GM21515 (cell line): ENCODE results near the gene IGHMBP2.

Source experiments
- ATAC-seq: cut with Tn5 transposase; IDR thresholded peaks from one replicate; pipeline ENCODE4 v1.9.1; 2021; ENCODE audit not compliant: unreplicated experiment

IGHMBP2 gene

GRCh38 chr11:68978626-68978930, 74.9 kb downstream of the IGHMBP2 start:
- ATAC-seq = no peak

- ATAC-seq = no peak
Measured at GRCh38 chr11:68978931-68979594, 75.4 kb downstream of the IGHMBP2 start.

DNA sequence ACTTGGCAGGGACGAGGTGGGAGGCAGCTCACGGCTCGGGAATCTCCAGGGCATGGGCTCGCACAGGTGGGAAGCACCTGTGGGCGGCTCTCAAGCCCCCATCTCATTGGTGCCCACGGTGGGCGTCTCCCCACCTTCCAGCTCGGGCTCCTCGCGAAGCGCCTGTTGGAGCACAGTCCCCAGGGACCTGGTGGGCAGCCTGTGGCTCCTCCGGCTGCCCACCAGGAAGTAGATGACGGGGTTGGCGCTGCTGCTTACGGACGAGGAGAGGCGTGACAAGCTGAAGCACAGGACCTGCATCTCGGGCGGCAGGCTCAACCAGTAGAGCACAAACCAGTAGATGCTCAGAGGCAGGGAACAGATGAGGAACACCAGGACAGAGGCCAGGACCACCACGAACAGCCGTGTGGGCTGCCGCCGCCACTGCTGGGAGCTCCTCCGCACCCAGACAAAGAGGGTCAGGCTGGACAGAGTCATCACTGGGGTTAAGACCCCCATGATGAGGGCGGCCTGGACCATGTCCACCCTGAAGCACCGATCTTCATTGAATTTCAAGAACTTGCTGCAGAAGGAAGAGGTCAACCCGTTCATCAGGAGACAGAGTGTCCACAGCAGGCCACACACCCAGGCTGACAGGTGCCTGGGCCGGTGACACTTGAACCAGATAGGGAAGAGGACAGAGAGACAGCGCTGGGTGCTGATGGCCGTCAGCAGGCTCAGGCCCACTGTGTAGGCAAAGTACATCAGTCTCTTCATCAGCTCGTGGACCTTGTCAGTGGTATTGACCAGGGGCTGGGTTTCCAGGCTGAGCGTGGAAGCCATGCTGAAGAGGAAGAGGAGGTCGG, 76.5 kb downstream of the IGHMBP2 start:
- ATAC-seq = no peak

DNA sequence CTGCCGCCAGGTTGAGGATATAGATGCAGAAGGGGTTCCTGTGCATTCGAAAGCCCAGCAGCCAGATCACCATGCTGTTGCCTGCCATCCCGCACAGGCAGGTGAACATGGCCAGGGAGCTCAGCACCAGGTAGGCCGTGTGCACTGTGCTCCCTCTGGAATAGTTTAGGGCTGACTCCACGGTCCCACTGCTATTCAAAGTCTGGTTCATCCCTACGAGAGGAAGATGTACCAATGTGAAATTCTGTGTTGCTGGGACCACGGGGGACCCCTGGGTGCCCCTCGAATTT, 77.0 kb downstream of the IGHMBP2 start, which contains the start of gene MRGPRD:
Gene MRGPRD, minus strand, starts transcription at position 211 of the 290 bp plus-strand sequence. Its CDS starts 0 bp downstream, at position 211.
- ATAC-seq = no peak

GRCh38 chr11:68982134-68982533, 78.4 kb downstream of the IGHMBP2 start:
- ATAC-seq = no peak

DNA sequence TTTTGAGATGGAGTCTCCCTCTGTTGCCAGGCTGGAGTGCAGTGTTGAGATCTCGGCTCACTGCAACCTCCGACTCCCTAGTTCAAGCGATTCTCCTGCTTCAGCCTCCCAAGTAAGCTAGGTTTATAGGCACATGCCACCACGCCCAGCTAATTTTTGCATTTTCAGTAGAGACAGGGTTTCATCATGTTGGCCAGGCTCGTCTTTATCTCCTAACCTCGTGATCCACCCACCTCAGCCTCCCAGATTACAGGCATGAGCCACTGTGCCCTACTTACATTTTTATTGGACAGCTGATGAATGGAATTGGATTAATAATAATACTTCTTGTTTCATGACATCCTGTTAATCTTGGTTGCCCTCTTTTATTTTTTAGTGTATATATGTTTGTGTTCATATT, 80.1 kb downstream of the IGHMBP2 start:
- no peak for ATAC-seq

DNA sequence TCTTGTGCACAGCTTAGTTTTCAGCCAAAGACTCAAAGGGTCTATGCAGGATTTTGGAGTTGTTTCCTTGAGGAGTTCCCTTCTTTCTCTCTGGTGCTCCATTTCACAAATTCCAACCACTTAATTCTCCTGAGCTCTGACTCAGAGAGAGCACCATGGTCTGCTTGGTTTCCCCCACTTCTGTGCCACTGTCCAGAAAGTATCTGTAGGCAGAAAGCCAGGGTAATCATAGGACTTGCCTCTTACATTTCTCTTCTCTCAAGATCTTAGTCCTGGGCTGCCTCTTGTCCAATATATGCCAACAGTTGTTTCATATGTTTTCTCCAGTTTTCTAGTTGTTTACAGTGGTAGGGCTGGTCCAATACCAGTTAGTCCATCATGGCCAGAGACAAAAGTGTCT, 83.5 kb downstream of the IGHMBP2 start:
- ATAC-seq = no peak

DNA sequence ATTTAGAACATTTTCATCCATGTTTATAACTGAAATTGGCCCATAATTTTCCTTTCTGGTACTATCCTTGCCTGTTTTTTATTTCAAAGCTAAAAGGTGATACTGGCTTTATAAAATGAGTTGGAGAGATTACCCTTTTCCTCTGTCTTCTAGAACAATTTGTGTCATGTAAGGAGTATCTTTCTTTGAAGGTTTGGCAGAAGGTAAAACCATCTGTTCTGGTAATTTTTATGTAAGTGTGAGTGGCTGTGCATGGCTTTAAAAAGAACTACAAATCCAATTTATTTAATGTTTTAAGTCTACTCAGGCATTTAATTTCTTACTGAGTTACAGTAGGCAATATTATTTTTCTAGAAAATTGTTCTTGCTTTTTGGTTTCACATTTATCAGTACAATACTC, 84.8 kb downstream of the IGHMBP2 start:
- ATAC-seq = no peak
